Activated CD4-positive, alpha-beta memory T cell treated with anti-CD3 and anti-CD28 coated beads, Interleukin-2, amount 10 ng/mL, durations not matched to agents 7 days and 5 days (primary cell): ENCODE data around the gene EVI5L. TPM values are rescaled to one million over a fixed set of nuclear protein-coding genes. Genes with fewer than 3 reads are reported as not detected.
"Not testable (repeated sequence)": the region's sequence is repeated elsewhere in the genome, so short reads cannot be mapped to it uniquely, and the experiment has no call there.

Experiments used
- CTCF ChIA-PET: fragments of 350-600 bp; sonication (Branson Sonifier 250); formaldehyde crosslinking; loops from one replicate; lab custom pipeline; 2021; ENCODE audit warnings: antibody characterized with exemption, inconsistent platforms; lab: Charles Lee
- POLR2A ChIA-PET: fragments of 350-600 bp; sonication (Branson Sonifier 250); formaldehyde crosslinking; loops from one replicate; lab custom pipeline; 2021; ENCODE audit warnings: antibody characterized with exemption; lab: Charles Lee
- DNase-seq: peaks from one replicate; pipeline ENCODE4 v3.0.0-alpha.2; 2020
- H3K27ac Mint-ChIP-seq: one replicate; pipeline ENCODE4 v1.8.0; 2021; ENCODE audit warnings: mild to moderate bottlenecking, mixed read lengths
- H3K27me3 Mint-ChIP-seq: one replicate; pipeline ENCODE4 v1.8.0; 2021; ENCODE audit warnings: mixed read lengths
- H3K36me3 Mint-ChIP-seq: one replicate; pipeline ENCODE4 v1.8.0; 2021; ENCODE audit warnings: low read depth, mixed read lengths
- H3K4me1 Mint-ChIP-seq: one replicate; pipeline ENCODE4 v1.8.0; 2021; ENCODE audit warnings: mixed read lengths
- H3K4me3 Mint-ChIP-seq: one replicate; pipeline ENCODE4 v1.8.0; 2021; ENCODE audit warnings: mild to moderate bottlenecking, mixed read lengths
- H3K9me3 Mint-ChIP-seq: one replicate; pipeline ENCODE4 v1.8.0; 2021; ENCODE audit warnings: mixed read lengths
- total RNA-seq, 2 experiments: library from RNA; stranded (reverse); gene quantifications; one replicate each; pipeline ENCODE4 v1.2.3, GENCODE V29; 2021

EVI5L gene
- total RNA-seq, 2 experiments from 2014 or later, result 7.0 to 7.7 TPM

GRCh38 chr19:7888826-7889217, 58.8 kb downstream of the EVI5L start:
- no peak for DNase-seq
- ChIA-PET POLR2A (no interaction called here), CTCF (interaction anchor here (1.2 kb wide), 1 partner anchor 19 kb away, joined by 5 read pairs; no protein-coding TSS in a partner anchor)
- no peaks in the 10 kb centered on the region for H3K9me3 Mint-ChIP-seq
- H3K4me1 Mint-ChIP-seq, result peaks cover 3% of the 10 kb centered on the region
- H3K27ac Mint-ChIP-seq, result no peak overlapping the region
- H3K27me3 Mint-ChIP-seq, result peaks cover 7% of the 10 kb centered on the region
- H3K4me3 Mint-ChIP-seq, result no peak overlapping the region
- H3K36me3 Mint-ChIP-seq, result no peaks in the 10 kb centered on the region

DNA sequence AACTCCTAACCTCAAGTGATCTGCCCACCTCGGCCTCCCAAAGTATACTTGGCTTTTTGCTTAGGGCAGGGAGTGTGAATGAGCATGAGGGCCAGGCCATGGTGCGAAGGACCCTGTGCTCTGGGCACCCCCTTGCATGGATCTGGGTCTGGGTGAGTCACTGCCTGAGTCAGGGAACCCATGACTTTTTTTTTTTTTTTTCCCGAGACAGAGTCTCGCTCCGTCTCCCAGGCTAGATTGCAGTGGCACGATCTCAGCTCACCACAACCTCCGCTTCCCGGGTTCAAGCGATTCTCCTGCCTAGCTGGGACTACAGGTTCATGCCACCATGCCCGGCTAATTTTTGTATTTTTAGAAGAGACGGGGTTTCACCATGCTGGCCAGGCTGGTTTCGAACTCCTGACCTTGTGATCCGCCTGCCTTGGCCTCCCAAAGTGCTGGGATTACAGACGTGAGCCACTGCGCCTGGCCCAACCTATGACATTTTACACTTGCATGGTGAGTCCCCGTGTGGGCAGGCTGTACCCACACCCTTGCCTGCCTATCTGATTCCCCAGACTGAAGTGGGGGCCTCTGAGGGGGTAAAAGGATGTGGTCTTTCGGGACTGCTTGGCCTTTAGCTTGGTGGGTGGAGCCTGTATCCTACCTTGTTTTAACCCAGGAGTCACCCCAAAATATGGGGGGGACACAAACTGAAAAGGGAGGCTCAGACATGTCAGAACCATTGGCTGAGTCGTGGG, 63.5 kb downstream of the EVI5L start:
- H3K4me1 Mint-ChIP-seq, POLR2A ChIA-PET, H3K9me3 Mint-ChIP-seq, H3K27me3 Mint-ChIP-seq, H3K27ac Mint-ChIP-seq, DNase-seq, CTCF ChIA-PET, H3K4me3 Mint-ChIP-seq, H3K36me3 Mint-ChIP-seq: not testable (repeated sequence)

GRCh38 chr19:7894612-7895309, 64.7 kb downstream of the EVI5L start:
- no peaks in the 10 kb centered on the region for H3K36me3 Mint-ChIP-seq
- H3K27me3 Mint-ChIP-seq, result peaks cover 3% of the 10 kb centered on the region
- H3K4me1 Mint-ChIP-seq, result no peaks in the 10 kb centered on the region
- no peak for DNase-seq
- CTCF ChIA-PET, result no interaction called here
- no peaks in the 10 kb centered on the region for H3K9me3 Mint-ChIP-seq
- H3K4me3 Mint-ChIP-seq, result no peak overlapping the region
- H3K27ac Mint-ChIP-seq, result no peak overlapping the region
- POLR2A ChIA-PET, result no interaction called here

- ChIA-PET POLR2A (no interaction called here), CTCF (no interaction called here)
- H3K36me3 Mint-ChIP-seq, result no peaks in the 10 kb centered on the region
- H3K4me1 Mint-ChIP-seq, result no peaks in the 10 kb centered on the region
- no peaks in the 10 kb centered on the region for H3K9me3 Mint-ChIP-seq
- no peak overlapping the region for H3K4me3 Mint-ChIP-seq
- peaks cover 3% of the 10 kb centered on the region for H3K27me3 Mint-ChIP-seq
- DNase-seq, result no peak
- no peak overlapping the region for H3K27ac Mint-ChIP-seq
Observed at GRCh38 chr19:7895565-7895964, 65.5 kb downstream of the EVI5L start.

DNA sequence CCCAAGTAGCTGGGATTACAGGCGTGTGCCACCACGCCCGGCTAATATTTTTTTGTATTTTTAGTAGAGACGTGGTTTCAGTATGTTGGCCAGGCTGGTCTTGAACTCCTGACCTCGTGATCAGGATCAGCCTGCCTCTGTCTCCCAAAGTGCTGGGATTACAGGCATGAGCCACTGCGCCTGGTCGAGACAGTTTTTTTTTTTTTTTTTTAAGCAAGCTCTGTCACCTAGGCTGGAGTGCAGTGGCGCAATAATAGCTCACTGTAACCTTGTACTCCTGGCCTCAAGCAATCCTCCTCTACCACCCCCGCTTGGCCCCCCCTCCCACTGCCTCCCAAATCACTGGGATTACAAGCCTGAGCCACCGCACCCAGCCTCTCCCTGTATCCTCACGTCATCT, 67.3 kb downstream of the EVI5L start:
- Mint-ChIP-seq H3K27ac (no peak overlapping the region), H3K27me3 (peaks cover 3% of the 10 kb centered on the region), H3K36me3 (no peaks in the 10 kb centered on the region), H3K4me1 (peaks cover 1% of the 10 kb centered on the region), H3K4me3 (no peak overlapping the region), H3K9me3 (no peaks in the 10 kb centered on the region)
- POLR2A ChIA-PET, result no interaction called here
- DNase-seq, result no peak
- CTCF ChIA-PET, result interaction anchor here (1.1 kb wide), 1 partner anchor 21 kb away, joined by 3 read pairs; no protein-coding TSS in a partner anchor

DNA sequence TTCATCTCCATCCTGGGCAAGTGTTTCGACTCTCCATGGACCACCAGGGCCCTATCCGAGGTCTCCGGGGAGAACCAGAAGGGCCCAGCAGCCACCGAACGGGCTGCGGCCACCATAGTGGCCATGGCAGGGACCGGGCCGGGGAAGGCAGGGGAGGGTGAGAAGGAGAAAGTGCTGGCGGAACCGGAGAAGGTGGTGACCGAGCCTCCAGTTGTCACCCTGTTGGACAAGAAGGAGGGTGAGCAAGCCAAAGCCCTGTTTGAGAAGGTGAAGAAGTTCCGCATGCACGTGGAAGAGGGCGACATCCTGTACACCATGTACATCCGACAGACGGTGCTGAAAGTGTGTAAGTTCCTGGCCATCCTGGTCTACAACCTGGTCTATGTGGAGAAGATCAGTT, 68.9 kb downstream of the EVI5L start:
- Mint-ChIP-seq H3K36me3 (peaks cover 3% of the 10 kb centered on the region), H3K4me1 (peaks cover 13% of the 10 kb centered on the region), H3K27me3 (peaks cover 3% of the 10 kb centered on the region), H3K4me3 (no peak overlapping the region), H3K27ac (no peak overlapping the region), H3K9me3 (no peaks in the 10 kb centered on the region)
- POLR2A ChIA-PET, result interaction anchor here (0.7 kb wide), 1 partner anchor 30 kb away, joined by 3 read pairs; no protein-coding TSS in a partner anchor
- no peak for DNase-seq
- CTCF ChIA-PET, result interaction anchor here (0.6 kb wide), 1 partner anchor 1603 kb away, joined by 3 read pairs; no protein-coding TSS in a partner anchor

GRCh38 chr19:7899751-7900378, 69.8 kb downstream of the EVI5L start:
- no peaks in the 10 kb centered on the region for H3K27me3 Mint-ChIP-seq
- no peak overlapping the region for H3K4me3 Mint-ChIP-seq
- peaks cover 19% of the 10 kb centered on the region for H3K4me1 Mint-ChIP-seq
- H3K36me3 Mint-ChIP-seq, result peaks cover 7% of the 10 kb centered on the region
- no peak for DNase-seq
- ChIA-PET CTCF (interaction anchor here (0.8 to 1.2 kb wide), 2 partner anchors 24 to 43 kb away, joined by 3 read pairs; partner anchors contain the start of gene TIMM44), POLR2A (interaction anchor here (1.0 kb wide), 1 partner anchor 16 kb away, joined by 4 read pairs; no protein-coding TSS in a partner anchor)
- H3K9me3 Mint-ChIP-seq, result no peaks in the 10 kb centered on the region
- H3K27ac Mint-ChIP-seq, result no peak overlapping the region

- CTCF ChIA-PET, result interaction anchor here (0.8 to 1.2 kb wide), 2 partner anchors 25 to 43 kb away, joined by 3 read pairs; partner anchors contain the start of gene TIMM44
- no peak for DNase-seq
- no peaks in the 10 kb centered on the region for H3K27me3 Mint-ChIP-seq
- H3K36me3 Mint-ChIP-seq, result peaks cover 11% of the 10 kb centered on the region
- no peak overlapping the region for H3K27ac Mint-ChIP-seq
- POLR2A ChIA-PET, result interaction anchor here (0.8 to 1.0 kb wide), 2 partner anchors 16 to 43 kb away, joined by 4 read pairs; partner anchors contain the start of gene TIMM44
- no peak overlapping the region for H3K4me3 Mint-ChIP-seq
- no peaks in the 10 kb centered on the region for H3K9me3 Mint-ChIP-seq
- peaks cover 24% of the 10 kb centered on the region for H3K4me1 Mint-ChIP-seq
Observed at GRCh38 chr19:7900401-7900870, 70.4 kb downstream of the EVI5L start.

GRCh38 chr19:7900931-7901330, 70.9 kb downstream of the EVI5L start:
- H3K4me3 Mint-ChIP-seq, result no peak overlapping the region
- ChIA-PET POLR2A (interaction anchor here (0.8 kb wide), 1 partner anchor 43 kb away, joined by 4 read pairs; the partner anchor contains the start of gene TIMM44), CTCF (interaction anchor here (1.2 to 1.4 kb wide), 2 partner anchors 17 to 42 kb away, joined by 3 read pairs; partner anchors contain the start of gene TIMM44)
- H3K4me1 Mint-ChIP-seq, result peaks cover 27% of the 10 kb centered on the region
- peaks cover 15% of the 10 kb centered on the region for H3K36me3 Mint-ChIP-seq
- no peaks in the 10 kb centered on the region for H3K9me3 Mint-ChIP-seq
- DNase-seq, result no peak
- H3K27ac Mint-ChIP-seq, result no peak overlapping the region
- no peaks in the 10 kb centered on the region for H3K27me3 Mint-ChIP-seq

DNA sequence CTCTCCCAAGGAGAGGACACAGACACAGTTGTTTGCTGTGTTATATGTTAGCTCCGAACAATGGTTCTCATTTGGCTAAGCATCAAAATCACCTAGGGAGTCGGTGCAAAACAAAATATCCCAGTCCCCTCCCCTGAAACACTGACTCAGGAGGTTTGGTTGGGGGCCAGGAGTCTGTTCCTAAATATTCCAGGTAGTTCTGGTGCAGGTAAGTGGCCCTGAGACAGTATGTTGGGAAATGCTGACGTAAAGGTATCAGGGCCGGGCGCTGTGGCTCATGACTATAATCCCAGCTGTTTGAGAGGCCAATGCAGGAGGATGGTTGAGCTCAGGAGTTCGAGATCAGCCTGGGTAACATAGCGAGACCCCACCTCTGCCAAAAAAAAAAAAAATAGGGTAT, 71.3 kb downstream of the EVI5L start:
- ChIA-PET POLR2A (interaction anchor here (0.9 kb wide), 1 partner anchor 19 kb away, joined by 5 read pairs; the partner anchor contains the start of gene SNAPC2), CTCF (interaction anchor here (1.1 to 1.4 kb wide), 4 partner anchors 18 to 333 kb away, joined by 3 to 6 read pairs (median 4); no protein-coding TSS in a partner anchor)
- no peak overlapping the region for H3K27ac Mint-ChIP-seq
- peaks cover 30% of the 10 kb centered on the region for H3K4me1 Mint-ChIP-seq
- peaks cover 17% of the 10 kb centered on the region for H3K36me3 Mint-ChIP-seq
- no peaks in the 10 kb centered on the region for H3K27me3 Mint-ChIP-seq
- no peak for DNase-seq
- no peak overlapping the region for H3K4me3 Mint-ChIP-seq
- H3K9me3 Mint-ChIP-seq, result no peaks in the 10 kb centered on the region

- Mint-ChIP-seq H3K27me3 (no peaks in the 10 kb centered on the region), H3K36me3 (peaks cover 17% of the 10 kb centered on the region), H3K4me3 (peak overlapping the region; percentile 84), H3K9me3 (no peaks in the 10 kb centered on the region), H3K27ac (peak overlapping the region; percentile 89), H3K4me1 (peaks cover 30% of the 10 kb centered on the region)
- DNase-seq, result no peak
- CTCF ChIA-PET, result interaction anchor here (0.8 to 2.5 kb wide), 8 partner anchors 16 to 335 kb away, joined by 3 to 24 read pairs (median 6); partner anchors contain the start of genes SNAPC2, TIMM44 and TRAPPC5
- POLR2A ChIA-PET, result interaction anchor here (0.8 to 1.6 kb wide), 8 partner anchors 9 to 273 kb away, joined by 3 to 25 read pairs (median 7); partner anchors contain the start of genes PET100, SNAPC2, TIMM44 and TRAPPC5
Observed at GRCh38 chr19:7902796-7903243, 72.8 kb downstream of the EVI5L start.
